Measurements from ENCODE around the gene MMAA. TPM values are rescaled to one million over a fixed set of nuclear protein-coding genes. Genes with fewer than 3 reads are reported as not detected.

Gene MMAA
- total and polyA plus RNA-seq, 2 experiments from 2014 or later: 4.9 to 5.9 TPM

DNA sequence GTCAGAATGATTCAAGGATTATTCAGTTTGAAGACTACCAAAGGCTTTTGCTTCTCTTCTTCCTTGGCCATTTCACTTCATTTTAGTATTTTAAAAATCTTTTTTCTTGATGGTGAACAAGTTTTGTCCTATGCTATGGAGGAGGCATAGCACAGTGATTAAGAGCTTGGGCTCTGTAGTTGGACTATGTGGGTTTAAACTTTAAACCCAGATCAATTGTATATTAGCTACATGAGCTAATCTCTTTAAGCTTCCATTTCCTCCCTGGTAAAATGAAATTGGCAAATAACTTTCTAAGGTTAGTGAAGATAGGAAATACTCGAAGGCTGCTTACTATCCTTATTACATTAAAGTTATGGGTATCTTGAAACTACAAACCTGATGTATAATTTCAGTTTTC is 37.0 kb downstream of the MMAA start:
- Histone ChIP-seq H3F3A (replicated peaks; ENCODE audit: low read depth) (no peaks in the 10 kb centered on the region), H3K27ac (ENCODE audit: low read depth) (no peak overlapping the region), H4K20me1 (replicated peaks; ENCODE audit: insufficient read depth) (no peaks in the 10 kb centered on the region), H3K9me2 (ENCODE audit: insufficient read depth) (no peaks in the 10 kb centered on the region), H3K27me3 (ENCODE audit: insufficient read depth) (no peaks in the 10 kb centered on the region), H2AFZ (no peak overlapping the region), H3K4me2 (no peak overlapping the region), H3K79me2 (replicated peaks; ENCODE audit: insufficient read depth) (no peaks in the 10 kb centered on the region), H3K4me3 (no peak overlapping the region), H3K36me3 (ENCODE audit: insufficient read depth) (peaks cover 6% of the 10 kb centered on the region; the same call in 1 of the 2 replicates), H3K4me1 (ENCODE audit: insufficient read depth) (no peaks in the 10 kb centered on the region)
- Mint-ChIP-seq H3K27me3 (ENCODE audit: insufficient read depth, low read depth, poor library complexity) (no peaks in the 10 kb centered on the region), H3K4me1 (no peaks in the 10 kb centered on the region), H3K36me3 (ENCODE audit: low read depth) (peaks cover 19% of the 10 kb centered on the region; the same call in 2 of the 3 replicates), H3K27ac (no peak overlapping the region), H3K9me3 (no peaks in the 10 kb centered on the region; the same call in 2 of the 3 replicates), H3K4me3 (no peak overlapping the region)
- no peak for ATAC-seq
- DNase-seq (ENCODE audit: low spot score): no peak
- TF ChIP-seq POLR2AphosphoS5 (IDR thresholded peaks at IDR 0.05; ENCODE audit: low read depth) (no peak), NANOG (IDR thresholded peaks at IDR 0.05; ENCODE audit: borderline replicate concordance) (no peak), JUNB (IDR thresholded peaks at IDR 0.05; ENCODE audit: unreplicated experiment) (no peak), STAT1 (IDR thresholded peaks at IDR 0.05; ENCODE audit: unreplicated experiment) (no peak), ZNF331 (CRISPR knock-in tag; IDR thresholded peaks at IDR 0.05; ENCODE audit: low read depth) (no peak), EZH2 (IDR thresholded peaks at IDR 0.05; ENCODE audit: low read depth, unreplicated experiment) (no peak), ZNF114 (CRISPR knock-in tag; IDR thresholded peaks at IDR 0.05) (no peak), REST (IDR thresholded peaks at IDR 0.05; ENCODE audit: unreplicated experiment) (no peak), EZH2phosphoT487 (IDR thresholded peaks at IDR 0.05; ENCODE audit: unreplicated experiment) (no peak), CREB1 (CRISPR knock-in tag; IDR thresholded peaks at IDR 0.05; ENCODE audit: low read depth) (no peak), CTCF (conservative IDR thresholded peaks at IDR 0.05; ENCODE audit: low read depth in 2 of 2) (no peak)
- TF ChIP-seq, protein P1, sequence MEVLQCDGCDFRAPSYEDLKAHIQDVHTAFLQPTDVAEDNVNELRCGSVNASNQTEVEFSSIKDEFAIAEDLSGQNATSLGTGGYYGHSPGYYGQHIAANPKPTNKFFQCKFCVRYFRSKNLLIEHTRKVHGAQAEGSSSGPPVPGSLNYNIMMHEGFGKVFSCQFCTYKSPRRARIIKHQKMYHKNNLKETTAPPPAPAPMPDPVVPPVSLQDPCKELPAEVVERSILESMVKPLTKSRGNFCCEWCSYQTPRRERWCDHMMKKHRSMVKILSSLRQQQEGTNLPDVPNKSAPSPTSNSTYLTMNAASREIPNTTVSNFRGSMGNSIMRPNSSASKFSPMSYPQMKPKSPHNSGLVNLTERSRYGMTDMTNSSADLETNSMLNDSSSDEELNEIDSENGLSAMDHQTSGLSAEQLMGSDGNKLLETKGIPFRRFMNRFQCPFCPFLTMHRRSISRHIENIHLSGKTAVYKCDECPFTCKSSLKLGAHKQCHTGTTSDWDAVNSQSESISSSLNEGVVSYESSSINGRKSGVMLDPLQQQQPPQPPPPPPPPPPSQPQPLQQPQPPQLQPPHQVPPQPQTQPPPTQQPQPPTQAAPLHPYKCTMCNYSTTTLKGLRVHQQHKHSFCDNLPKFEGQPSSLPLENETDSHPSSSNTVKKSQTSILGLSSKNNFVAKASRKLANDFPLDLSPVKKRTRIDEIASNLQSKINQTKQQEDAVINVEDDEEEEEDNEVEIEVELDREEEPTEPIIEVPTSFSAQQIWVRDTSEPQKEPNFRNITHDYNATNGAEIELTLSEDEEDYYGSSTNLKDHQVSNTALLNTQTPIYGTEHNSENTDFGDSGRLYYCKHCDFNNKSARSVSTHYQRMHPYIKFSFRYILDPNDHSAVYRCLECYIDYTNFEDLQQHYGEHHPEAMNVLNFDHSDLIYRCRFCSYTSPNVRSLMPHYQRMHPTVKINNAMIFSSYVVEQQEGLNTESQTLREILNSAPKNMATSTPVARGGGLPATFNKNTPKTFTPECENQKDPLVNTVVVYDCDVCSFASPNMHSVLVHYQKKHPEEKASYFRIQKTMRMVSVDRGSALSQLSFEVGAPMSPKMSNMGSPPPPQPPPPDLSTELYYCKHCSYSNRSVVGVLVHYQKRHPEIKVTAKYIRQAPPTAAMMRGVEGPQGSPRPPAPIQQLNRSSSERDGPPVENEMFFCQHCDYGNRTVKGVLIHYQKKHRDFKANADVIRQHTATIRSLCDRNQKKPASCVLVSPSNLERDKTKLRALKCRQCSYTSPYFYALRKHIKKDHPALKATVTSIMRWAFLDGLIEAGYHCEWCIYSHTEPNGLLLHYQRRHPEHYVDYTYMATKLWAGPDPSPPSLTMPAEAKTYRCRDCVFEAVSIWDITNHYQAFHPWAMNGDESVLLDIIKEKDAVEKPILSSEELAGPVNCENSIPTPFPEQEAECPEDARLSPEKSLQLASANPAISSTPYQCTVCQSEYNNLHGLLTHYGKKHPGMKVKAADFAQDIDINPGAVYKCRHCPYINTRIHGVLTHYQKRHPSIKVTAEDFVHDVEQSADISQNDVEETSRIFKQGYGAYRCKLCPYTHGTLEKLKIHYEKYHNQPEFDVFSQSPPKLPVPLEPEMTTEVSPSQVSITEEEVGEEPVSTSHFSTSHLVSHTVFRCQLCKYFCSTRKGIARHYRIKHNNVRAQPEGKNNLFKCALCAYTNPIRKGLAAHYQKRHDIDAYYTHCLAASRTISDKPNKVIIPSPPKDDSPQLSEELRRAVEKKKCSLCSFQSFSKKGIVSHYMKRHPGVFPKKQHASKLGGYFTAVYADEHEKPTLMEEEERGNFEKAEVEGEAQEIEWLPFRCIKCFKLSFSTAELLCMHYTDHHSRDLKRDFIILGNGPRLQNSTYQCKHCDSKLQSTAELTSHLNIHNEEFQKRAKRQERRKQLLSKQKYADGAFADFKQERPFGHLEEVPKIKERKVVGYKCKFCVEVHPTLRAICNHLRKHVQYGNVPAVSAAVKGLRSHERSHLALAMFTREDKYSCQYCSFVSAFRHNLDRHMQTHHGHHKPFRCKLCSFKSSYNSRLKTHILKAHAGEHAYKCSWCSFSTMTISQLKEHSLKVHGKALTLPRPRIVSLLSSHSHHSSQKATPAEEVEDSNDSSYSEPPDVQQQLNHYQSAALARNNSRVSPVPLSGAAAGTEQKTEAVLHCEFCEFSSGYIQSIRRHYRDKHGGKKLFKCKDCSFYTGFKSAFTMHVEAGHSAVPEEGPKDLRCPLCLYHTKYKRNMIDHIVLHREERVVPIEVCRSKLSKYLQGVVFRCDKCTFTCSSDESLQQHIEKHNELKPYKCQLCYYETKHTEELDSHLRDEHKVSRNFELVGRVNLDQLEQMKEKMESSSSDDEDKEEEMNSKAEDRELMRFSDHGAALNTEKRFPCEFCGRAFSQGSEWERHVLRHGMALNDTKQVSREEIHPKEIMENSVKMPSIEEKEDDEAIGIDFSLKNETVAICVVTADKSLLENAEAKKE (CRISPR knock-in tag; IDR thresholded peaks at IDR 0.05): no peak
- TF ChIP-seq, protein P2, sequence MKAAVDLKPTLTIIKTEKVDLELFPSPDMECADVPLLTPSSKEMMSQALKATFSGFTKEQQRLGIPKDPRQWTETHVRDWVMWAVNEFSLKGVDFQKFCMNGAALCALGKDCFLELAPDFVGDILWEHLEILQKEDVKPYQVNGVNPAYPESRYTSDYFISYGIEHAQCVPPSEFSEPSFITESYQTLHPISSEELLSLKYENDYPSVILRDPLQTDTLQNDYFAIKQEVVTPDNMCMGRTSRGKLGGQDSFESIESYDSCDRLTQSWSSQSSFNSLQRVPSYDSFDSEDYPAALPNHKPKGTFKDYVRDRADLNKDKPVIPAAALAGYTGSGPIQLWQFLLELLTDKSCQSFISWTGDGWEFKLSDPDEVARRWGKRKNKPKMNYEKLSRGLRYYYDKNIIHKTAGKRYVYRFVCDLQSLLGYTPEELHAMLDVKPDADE (IDR thresholded peaks at IDR 0.05): no peak

All from GM23338 (cell line).